Measurements from ENCODE around the gene GDF15. TPM values are rescaled to one million over a fixed set of nuclear protein-coding genes. Genes with fewer than 3 reads are reported as not detected.

Gene GDF15
- polyA plus RNA-seq, 1 donor from 2014 or later = not detected

GRCh38 chr19:18419699-18420460 is 33.9 kb downstream of the GDF15 start:
- peak overlapping the region; percentile 88 for H3K4me3 ChIP-seq (ENCODE audit: low read length)
- peak overlapping the region; percentile 66 for H3K9ac ChIP-seq (ENCODE audit: low read length)
- no peaks in the 10 kb centered on the region for H3K9me3 ChIP-seq (ENCODE audit: low read length)
- H2AFZ ChIP-seq (ENCODE audit: low read depth, low read length) = no peak overlapping the region
- H3K9me2 ChIP-seq (ENCODE audit: insufficient read depth, low read length) = no peaks in the 10 kb centered on the region
- no peaks in the 10 kb centered on the region for H3K36me3 ChIP-seq (ENCODE audit: insufficient read depth, low read length)
- no peaks in the 10 kb centered on the region for H3K27me3 ChIP-seq (ENCODE audit: insufficient read depth, low read depth, low read length)
- H3K4me2 ChIP-seq (ENCODE audit: low read length) = peak overlapping the region; percentile 80
- H3K79me2 ChIP-seq (replicated peaks; ENCODE audit: insufficient read depth, low read length) = peaks cover 30% of the 10 kb centered on the region
- H3F3A ChIP-seq (ENCODE audit: insufficient read depth, low read length, poor library complexity, severe bottlenecking) = peaks cover 3% of the 10 kb centered on the region
- H3K27ac ChIP-seq (ENCODE audit: low read length) = peak overlapping the region; percentile 8
- TF ChIP-seq, protein P1, sequence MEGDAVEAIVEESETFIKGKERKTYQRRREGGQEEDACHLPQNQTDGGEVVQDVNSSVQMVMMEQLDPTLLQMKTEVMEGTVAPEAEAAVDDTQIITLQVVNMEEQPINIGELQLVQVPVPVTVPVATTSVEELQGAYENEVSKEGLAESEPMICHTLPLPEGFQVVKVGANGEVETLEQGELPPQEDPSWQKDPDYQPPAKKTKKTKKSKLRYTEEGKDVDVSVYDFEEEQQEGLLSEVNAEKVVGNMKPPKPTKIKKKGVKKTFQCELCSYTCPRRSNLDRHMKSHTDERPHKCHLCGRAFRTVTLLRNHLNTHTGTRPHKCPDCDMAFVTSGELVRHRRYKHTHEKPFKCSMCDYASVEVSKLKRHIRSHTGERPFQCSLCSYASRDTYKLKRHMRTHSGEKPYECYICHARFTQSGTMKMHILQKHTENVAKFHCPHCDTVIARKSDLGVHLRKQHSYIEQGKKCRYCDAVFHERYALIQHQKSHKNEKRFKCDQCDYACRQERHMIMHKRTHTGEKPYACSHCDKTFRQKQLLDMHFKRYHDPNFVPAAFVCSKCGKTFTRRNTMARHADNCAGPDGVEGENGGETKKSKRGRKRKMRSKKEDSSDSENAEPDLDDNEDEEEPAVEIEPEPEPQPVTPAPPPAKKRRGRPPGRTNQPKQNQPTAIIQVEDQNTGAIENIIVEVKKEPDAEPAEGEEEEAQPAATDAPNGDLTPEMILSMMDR (IDR thresholded peaks at IDR 0.05; ENCODE audit: poor library complexity, severe bottlenecking) = peak; percentile 14
- peak; percentile 78 for TF ChIP-seq MXI1 (conservative IDR thresholded peaks at IDR 0.05; ENCODE audit: poor library complexity, severe bottlenecking)
- no peak for TF ChIP-seq SMC3 (conservative IDR thresholded peaks at IDR 0.05; ENCODE audit: poor library complexity)
- H4K20me1 ChIP-seq (ENCODE audit: insufficient read depth) = no peaks in the 10 kb centered on the region

- peak overlapping the region; percentile 88 for H3K4me3 ChIP-seq (ENCODE audit: low read length)
- peak overlapping the region; percentile 80 for H3K4me2 ChIP-seq (ENCODE audit: low read length)
- no peak overlapping the region for H3K9ac ChIP-seq (ENCODE audit: low read length)
- H3K9me3 ChIP-seq (ENCODE audit: low read length) = no peaks in the 10 kb centered on the region
- no peaks in the 10 kb centered on the region for H3K27me3 ChIP-seq (ENCODE audit: insufficient read depth, low read depth, low read length)
- peaks cover 30% of the 10 kb centered on the region for H3K79me2 ChIP-seq (replicated peaks; ENCODE audit: insufficient read depth, low read length)
- peaks cover 3% of the 10 kb centered on the region for H3F3A ChIP-seq (ENCODE audit: insufficient read depth, low read length, poor library complexity, severe bottlenecking)
- no peak overlapping the region for H2AFZ ChIP-seq (ENCODE audit: low read depth, low read length)
- H4K20me1 ChIP-seq (ENCODE audit: insufficient read depth) = no peaks in the 10 kb centered on the region
- TF ChIP-seq REST (IDR thresholded peaks at IDR 0.05; ENCODE audit: borderline replicate concordance) (no peak), EZH2 (IDR thresholded peaks at IDR 0.05; ENCODE audit: borderline replicate concordance, insufficient read depth, low read length, poor library complexity, severe bottlenecking) (no peak), POLR2AphosphoS5 (IDR thresholded peaks at IDR 0.05) (no peak), RAD21 (conservative IDR thresholded peaks at IDR 0.05) (no peak), TAF1 (IDR thresholded peaks at IDR 0.05; ENCODE audit: low read depth) (no peak), MXI1 (conservative IDR thresholded peaks at IDR 0.05; ENCODE audit: poor library complexity, severe bottlenecking) (no peak), SMC3 (conservative IDR thresholded peaks at IDR 0.05; ENCODE audit: poor library complexity) (no peak), EP300 (conservative IDR thresholded peaks at IDR 0.05; ENCODE audit: poor library complexity, severe bottlenecking) (no peak)
- TF ChIP-seq, protein P1 (IDR thresholded peaks at IDR 0.05; ENCODE audit: poor library complexity, severe bottlenecking) = no peak
- H3K9me2 ChIP-seq (ENCODE audit: insufficient read depth, low read length) = no peaks in the 10 kb centered on the region
- no peak overlapping the region for H3K27ac ChIP-seq (ENCODE audit: low read length)
- H3K36me3 ChIP-seq (ENCODE audit: insufficient read depth, low read length) = no peaks in the 10 kb centered on the region
Observed at GRCh38 chr19:18420930-18421329, 35.0 kb downstream of the GDF15 start.
